Stimulated activated CD8-positive, alpha-beta memory T cell treated with anti-CD3 and anti-CD28 coated beads, Interleukin-2, amount 100 ng/mL, for 1 hour (primary cell): ENCODE measurements around the gene FOXC2.

Experiments
- DNase-seq, 2 donors: peaks; one replicate each; pipeline ENCODE4 v3.0.0-alpha.2; 2020; ENCODE audit warnings: low read depth in 2 of 2

Gene FOXC2

DNA sequence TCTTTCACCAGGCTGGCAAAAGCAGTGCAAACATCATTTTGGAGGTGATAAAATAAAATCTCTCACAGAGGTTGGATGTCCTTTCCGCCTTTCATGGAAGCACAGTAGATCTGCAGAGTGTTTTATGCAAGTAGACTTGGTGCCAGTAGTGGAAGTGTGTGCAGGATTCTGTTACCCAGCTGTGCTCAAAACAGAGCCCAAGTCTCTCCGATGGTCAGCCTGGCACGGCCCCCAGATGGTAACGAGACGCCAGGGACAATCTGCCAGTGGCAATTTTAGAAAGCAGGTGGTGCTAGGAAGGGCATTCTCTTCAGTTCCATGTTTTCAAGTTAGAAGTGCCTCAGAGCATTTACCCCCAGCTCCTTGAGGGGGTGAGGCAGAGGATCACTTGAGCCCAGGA is 10.1 kb upstream of the FOXC2 start:
- no peak for DNase-seq

DNA sequence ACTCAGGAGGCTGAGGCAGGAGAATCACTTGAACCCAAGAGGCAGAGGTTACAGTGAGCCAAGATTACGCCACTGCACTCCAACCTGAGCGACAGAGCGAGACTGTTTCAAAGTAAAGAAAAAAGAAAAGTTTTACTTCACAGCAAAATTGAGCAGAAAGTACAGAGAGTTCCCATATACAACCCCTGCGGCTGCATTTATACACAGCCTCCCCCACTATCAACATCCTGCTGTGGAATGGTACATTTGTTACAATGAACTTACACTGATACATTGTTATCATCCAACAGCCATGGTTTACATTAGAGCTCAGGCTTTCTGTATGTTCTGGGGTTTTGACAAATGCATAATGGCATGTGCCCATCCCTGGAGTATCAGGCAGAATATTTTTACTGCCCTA is 9.0 kb upstream of the FOXC2 start:
- DNase-seq = no peak

DNA sequence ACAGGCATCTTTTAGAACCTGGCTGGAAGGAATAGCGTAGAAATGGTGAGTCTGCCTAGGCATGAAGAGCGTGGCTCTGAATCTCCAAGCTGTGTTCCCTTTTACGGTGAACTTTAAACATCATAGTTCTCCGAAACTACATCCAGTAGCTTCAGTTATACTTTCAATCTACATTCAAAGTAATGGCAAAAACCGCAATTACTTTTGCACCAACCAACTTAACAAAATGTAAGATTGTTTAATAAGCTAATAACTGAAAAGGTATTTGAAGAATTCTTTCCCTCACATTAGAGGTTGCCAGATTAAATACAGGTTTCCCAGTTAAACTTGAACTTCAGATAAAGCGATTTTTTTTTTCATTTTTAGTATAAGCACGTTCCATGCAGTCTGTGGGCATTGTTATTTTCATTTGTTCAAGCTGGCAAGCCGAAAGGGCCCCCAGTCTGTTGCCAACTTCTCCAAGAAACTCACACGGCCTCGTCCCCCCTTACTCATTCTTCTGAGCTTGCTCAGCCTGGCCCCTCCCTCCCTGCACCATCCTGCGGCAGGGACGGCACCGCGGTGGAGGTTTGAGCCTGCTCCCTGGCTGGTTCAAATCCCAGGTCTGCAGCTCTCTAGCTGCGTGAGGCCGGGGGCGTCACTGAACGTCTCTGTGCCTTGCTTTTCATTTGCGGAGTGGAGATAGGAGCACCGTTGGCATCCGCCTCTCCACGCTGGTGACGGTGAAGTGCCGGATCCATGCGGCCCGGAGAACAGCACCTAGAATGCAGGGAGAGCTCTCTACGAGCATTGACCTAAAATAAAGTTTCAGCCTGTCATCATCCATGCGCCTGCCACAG is 8.1 kb upstream of the FOXC2 start:
- no peak for DNase-seq

DNA sequence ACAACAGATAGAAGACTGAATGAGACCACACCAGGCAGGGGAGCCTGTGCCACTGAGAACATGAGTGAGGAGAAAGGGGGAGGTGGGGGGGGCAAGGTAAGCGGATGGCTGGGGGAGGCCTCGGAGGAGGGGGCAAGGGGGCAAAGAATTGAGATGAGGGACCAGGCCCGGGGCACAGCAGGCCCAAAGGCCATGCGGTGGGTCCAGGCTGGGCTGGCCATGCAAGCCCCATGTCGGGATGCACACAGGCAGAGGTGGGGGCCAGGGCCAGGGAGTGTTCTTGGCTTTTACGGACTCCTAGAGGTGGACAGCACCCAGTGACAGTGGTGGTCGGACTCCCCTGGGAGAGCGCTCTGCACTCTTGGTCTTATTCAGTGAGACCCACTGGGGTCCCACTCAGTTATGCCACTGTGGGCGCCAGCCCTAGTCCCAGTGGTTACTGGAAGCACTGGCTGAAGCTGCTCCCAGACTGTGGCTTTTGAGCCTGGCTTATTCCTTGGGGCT is 6.8 kb upstream of the FOXC2 start:
- DNase-seq = no peak

- no peak for DNase-seq
Observed at GRCh38 chr16:86562356-86562755, 4.3 kb upstream of the FOXC2 start.

- DNase-seq = peak; percentile 69 to 78
Observed at GRCh38 chr16:86563469-86564345, 2.9 kb upstream of the FOXC2 start.

DNA sequence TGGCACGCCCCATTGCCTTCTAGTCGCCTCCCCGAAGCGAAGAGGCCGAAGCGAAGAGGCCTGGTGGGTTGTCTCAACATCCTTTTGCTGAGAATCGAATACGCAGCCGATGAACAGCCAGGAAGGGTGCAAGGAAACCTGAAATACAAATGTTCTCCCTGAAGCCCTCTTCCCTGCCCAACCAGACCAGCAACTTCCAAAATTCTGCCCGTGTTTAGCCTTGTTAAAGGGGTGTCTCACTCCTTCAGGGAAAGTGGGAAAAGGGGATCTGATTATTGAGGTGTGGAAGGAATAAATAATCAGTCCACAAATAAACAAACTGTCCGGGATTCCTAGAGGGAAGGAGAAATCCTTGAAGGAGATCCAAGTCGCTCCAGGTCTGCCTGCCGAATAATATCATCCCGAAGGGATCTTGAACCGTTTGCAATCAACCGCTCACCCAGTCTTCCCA is 1.4 kb upstream of the FOXC2 start:
- no peak for DNase-seq

GRCh38 chr16:86565644-86566511 is 751 bp upstream of the FOXC2 start:
- no peak for DNase-seq

DNA sequence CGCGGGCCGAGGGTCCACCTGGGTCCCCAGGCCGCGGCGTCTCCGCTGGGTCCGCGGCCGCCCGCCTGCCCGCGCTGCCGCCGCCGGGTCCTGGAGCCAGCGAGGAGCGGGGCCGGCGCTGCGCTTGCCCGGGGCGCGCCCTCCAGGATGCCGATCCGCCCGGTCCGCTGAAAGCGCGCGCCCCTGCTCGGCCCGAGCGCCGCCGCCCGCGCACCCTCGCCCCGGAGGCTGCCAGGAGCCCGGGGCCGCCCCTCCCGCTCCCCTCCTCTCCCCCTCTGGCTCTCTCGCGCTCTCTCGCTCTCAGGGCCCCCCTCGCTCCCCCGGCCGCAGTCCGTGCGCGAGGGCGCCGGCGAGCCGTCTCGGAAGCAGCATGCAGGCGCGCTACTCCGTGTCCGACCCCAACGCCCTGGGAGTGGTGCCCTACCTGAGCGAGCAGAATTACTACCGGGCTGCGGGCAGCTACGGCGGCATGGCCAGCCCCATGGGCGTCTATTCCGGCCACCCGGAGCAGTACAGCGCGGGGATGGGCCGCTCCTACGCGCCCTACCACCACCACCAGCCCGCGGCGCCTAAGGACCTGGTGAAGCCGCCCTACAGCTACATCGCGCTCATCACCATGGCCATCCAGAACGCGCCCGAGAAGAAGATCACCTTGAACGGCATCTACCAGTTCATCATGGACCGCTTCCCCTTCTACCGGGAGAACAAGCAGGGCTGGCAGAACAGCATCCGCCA is 504 bp downstream of the FOXC2 start:
- no peak for DNase-seq

DNA sequence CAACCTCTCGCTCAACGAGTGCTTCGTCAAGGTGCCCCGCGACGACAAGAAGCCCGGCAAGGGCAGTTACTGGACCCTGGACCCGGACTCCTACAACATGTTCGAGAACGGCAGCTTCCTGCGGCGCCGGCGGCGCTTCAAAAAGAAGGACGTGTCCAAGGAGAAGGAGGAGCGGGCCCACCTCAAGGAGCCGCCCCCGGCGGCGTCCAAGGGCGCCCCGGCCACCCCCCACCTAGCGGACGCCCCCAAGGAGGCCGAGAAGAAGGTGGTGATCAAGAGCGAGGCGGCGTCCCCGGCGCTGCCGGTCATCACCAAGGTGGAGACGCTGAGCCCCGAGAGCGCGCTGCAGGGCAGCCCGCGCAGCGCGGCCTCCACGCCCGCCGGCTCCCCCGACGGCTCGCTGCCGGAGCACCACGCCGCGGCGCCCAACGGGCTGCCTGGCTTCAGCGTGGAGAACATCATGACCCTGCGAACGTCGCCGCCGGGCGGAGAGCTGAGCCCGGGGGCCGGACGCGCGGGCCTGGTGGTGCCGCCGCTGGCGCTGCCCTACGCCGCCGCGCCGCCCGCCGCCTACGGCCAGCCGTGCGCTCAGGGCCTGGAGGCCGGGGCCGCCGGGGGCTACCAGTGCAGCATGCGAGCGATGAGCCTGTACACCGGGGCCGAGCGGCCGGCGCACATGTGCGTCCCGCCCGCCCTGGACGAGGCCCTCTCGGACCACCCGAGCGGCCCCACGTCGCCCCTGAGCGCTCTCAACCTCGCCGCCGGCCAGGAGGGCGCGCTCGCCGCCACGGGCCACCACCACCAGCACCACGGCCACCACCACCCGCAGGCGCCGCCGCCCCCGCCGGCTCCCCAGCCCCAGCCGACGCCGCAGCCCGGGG is 1.3 kb downstream of the FOXC2 start:
- no peak for DNase-seq

DNA sequence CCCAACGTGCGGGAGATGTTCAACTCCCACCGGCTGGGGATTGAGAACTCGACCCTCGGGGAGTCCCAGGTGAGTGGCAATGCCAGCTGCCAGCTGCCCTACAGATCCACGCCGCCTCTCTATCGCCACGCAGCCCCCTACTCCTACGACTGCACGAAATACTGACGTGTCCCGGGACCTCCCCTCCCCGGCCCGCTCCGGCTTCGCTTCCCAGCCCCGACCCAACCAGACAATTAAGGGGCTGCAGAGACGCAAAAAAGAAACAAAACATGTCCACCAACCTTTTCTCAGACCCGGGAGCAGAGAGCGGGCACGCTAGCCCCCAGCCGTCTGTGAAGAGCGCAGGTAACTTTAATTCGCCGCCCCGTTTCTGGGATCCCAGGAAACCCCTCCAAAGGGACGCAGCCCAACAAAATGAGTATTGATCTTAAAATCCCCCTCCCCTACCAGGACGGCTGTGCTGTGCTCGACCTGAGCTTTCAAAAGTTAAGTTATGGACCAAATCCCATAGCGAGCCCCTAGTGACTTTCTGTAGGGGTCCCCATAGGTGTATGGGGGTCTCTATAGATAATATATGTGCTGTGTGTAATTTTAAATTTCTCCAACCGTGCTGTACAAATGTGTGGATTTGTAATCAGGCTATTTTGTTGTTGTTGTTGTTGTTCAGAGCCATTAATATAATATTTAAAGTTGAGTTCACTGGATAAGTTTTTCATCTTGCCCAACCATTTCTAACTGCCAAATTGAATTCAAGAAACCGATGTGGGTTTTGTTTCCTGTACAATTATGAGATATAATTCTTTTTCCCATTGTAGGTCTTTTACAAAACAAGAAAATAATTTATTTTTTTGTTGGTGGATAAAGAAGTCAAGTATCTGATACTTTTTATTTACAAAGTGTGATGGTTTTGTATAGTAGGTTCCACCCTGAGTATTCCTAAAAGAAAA is 2.3 kb downstream of the FOXC2 start:
- no peak for DNase-seq

- DNase-seq = no peak
Observed at GRCh38 chr16:86569701-86570447, 3.2 kb downstream of the FOXC2 start.

- DNase-seq = no peak
Observed at GRCh38 chr16:86570558-86571529, 4.2 kb downstream of the FOXC2 start.

DNA sequence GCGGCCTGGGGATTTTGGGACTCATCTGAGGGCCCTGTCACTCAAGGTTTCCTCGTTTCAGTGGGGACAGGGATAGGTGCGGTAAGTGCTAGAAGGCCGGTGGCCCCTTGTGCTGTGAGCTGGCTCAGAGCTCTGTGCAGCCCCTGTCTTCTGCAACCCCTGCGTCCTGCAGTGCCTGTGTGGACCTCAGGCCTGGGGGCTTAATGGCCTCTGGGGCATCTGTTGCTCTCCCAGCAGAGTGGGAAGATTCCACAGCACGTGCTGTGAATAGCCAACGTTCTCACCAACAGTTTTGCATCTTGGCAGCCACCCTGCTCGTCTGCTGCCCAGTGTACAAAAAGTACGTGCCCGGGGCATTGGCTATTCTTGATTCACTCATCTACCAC is 4.9 kb downstream of the FOXC2 start:
- DNase-seq = no peak

- no peak for DNase-seq
Observed at GRCh38 chr16:86572041-86572521, 5.5 kb downstream of the FOXC2 start.

DNA sequence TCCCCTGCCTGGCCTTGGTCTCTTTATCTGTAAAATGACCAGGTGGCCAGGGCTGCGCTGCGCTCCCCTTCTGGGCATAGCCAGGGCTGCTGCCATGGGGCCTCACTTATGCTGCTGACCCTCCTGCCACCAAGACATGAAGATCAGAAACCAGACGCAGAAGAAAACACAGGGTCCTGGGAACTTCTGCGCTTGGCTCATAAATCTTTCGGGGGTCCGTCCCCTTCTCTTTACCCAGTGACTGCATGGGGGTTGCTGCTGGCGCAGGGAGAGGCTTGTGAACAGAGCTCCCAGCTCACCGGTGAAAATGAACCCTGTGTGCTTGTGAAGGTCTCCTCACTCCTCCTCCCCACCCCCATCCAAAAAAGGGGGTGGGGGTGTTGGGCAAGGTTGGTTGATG is 6.0 kb downstream of the FOXC2 start:
- DNase-seq = no peak

GRCh38 chr16:86573215-86573614 is 6.6 kb downstream of the FOXC2 start:
- no peak for DNase-seq
